ENCODE measurements around the gene SLC26A11.

- TF ChIP-seq, protein P1, sequence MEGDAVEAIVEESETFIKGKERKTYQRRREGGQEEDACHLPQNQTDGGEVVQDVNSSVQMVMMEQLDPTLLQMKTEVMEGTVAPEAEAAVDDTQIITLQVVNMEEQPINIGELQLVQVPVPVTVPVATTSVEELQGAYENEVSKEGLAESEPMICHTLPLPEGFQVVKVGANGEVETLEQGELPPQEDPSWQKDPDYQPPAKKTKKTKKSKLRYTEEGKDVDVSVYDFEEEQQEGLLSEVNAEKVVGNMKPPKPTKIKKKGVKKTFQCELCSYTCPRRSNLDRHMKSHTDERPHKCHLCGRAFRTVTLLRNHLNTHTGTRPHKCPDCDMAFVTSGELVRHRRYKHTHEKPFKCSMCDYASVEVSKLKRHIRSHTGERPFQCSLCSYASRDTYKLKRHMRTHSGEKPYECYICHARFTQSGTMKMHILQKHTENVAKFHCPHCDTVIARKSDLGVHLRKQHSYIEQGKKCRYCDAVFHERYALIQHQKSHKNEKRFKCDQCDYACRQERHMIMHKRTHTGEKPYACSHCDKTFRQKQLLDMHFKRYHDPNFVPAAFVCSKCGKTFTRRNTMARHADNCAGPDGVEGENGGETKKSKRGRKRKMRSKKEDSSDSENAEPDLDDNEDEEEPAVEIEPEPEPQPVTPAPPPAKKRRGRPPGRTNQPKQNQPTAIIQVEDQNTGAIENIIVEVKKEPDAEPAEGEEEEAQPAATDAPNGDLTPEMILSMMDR (optimal IDR thresholded peaks at IDR 0.05 in 1 of 3, IDR thresholded peaks at IDR 0.05 in 1 of 3, conservative IDR thresholded peaks at IDR 0.05 in 1 of 3; ENCODE audit: extremely low read depth in 1 of 3, insufficient read depth in 2 of 3, low read length in 3 of 3), result no peak
- TF ChIP-seq EZH2 (IDR thresholded peaks at IDR 0.05; ENCODE audit: low read length), result no peak
Observed at GRCh38 chr17:80262291-80262690, 42.1 kb downstream of the SLC26A11 start.
